B cell (primary cell): ENCODE results near the gene IL11RA. TPM values are rescaled to one million over a fixed set of nuclear protein-coding genes. Genes with fewer than 3 reads are reported as not detected.

Experiments
- ATAC-seq: fragments of 200-7000 bp; cut with Tn5 transposase; one replicate; pipeline ENCODE4 v1.10.0; 2021; ENCODE audit warnings: low read depth, mild to moderate bottlenecking, moderate number of reproducible peaks, moderate library complexity
- CTCF ChIA-PET: fragments of 350-600 bp; sonication (Branson Sonifier 250); formaldehyde crosslinking; loops from one replicate; lab custom pipeline; 2021; ENCODE audit warnings: antibody characterized with exemption, inconsistent platforms; lab: Charles Lee
- POLR2A ChIA-PET: fragments of 350-600 bp; sonication (Branson Sonifier 250); formaldehyde crosslinking; loops from one replicate; lab custom pipeline; 2021; ENCODE audit warnings: antibody characterized with exemption; lab: Charles Lee
- DNase-seq: peaks from one replicate; pipeline ENCODE4 v3.0.0; 2013
- H2AFZ ChIP-seq: 2 replicates; pipeline ENCODE4 v1.6.1; 2012; ENCODE audit warnings: mild to moderate bottlenecking, low read depth, low read length; ENCODE audit not compliant: insufficient read depth, poor library complexity, severe bottlenecking
- H3K27ac ChIP-seq, 2 donors: 1 replicate in 1 of 2; 2 replicates in 1 of 2; pipeline ENCODE4 v1.5.1; 2012 to 2013; ENCODE audit warnings: low read length in 2 of 2, mild to moderate bottlenecking in 2 of 2, moderate library complexity in 1 of 2
- H3K27me3 ChIP-seq, 4 experiments: fragments of 200-600 bp in 1 of 4; sonication (generic) in 1 of 4; replicated peaks in 1 of 4; 1 replicate in 2 of 4; 2 replicates in 2 of 4; pipeline versions ENCODE4 v1.6.1 to v1.7.0; 2013 to 2016; ENCODE audit warnings: low read length in 3 of 4, mild to moderate bottlenecking in 2 of 4, mixed read lengths in 1 of 4, moderate library complexity in 1 of 4; ENCODE audit not compliant: insufficient read depth in 4 of 4, control insufficient read depth in 3 of 4; ENCODE audit errors: control extremely low read depth in 1 of 4
- H3K36me3 ChIP-seq, 2 experiments: replicated peaks in 1 of 2; 1 replicate in 1 of 2; 2 replicates in 1 of 2; pipeline versions ENCODE4 v1.6.1 to v1.7.1; 2013; ENCODE audit warnings: low read length in 1 of 2; ENCODE audit not compliant: insufficient read depth in 2 of 2, control insufficient read depth in 1 of 2; ENCODE audit errors: control extremely low read depth in 1 of 2, extremely low read depth in 1 of 2
- H3K4me1 ChIP-seq, 2 donors: fragments of 200-600 bp in 1 of 2; sonication (generic) in 1 of 2; 1 replicate in 1 of 2; 2 replicates in 1 of 2; pipeline versions ENCODE4 v1.5.1 to v1.6.1; 2013 to 2017; ENCODE audit warnings: low read length in 2 of 2; ENCODE audit not compliant: control insufficient read depth in 2 of 2, insufficient read depth in 2 of 2
- H3K4me2 ChIP-seq: replicated peaks from 2 replicates; pipeline ENCODE3; 2012; ENCODE audit warnings: mild to moderate bottlenecking, low read depth, low read length; ENCODE audit not compliant: poor library complexity, severe bottlenecking
- H3K4me3 ChIP-seq, 5 experiments: fragments of 200-600 bp in 1 of 5; sonication (generic) in 1 of 5; 1 replicate in 3 of 5; 2 replicates in 2 of 5; pipeline versions ENCODE4 v1.5.1 to v1.7.0; 2011 to 2016; ENCODE audit warnings: low read length in 4 of 5, mild to moderate bottlenecking in 4 of 5, low read depth in 2 of 5, control low read depth in 1 of 5, moderate library complexity in 1 of 5; ENCODE audit not compliant: insufficient read depth in 1 of 5; ENCODE audit errors: control extremely low read depth in 1 of 5, extremely low read depth in 1 of 5
- H3K79me2 ChIP-seq: fragments of 200-600 bp; sonication (generic); one replicate; pipeline ENCODE4 v1.6.0; 2016; ENCODE audit warnings: low read length; ENCODE audit not compliant: control insufficient read depth, insufficient read depth
- H3K9ac ChIP-seq: fragments of 200-600 bp; sonication (generic); 2 replicates; pipeline ENCODE4 v1.6.1; 2017; ENCODE audit warnings: mild to moderate bottlenecking, low read length, moderate library complexity
- H3K9me3 ChIP-seq, 3 donors: one replicate each; pipeline versions ENCODE4 v1.6.1 to v1.7.1; 2013; ENCODE audit warnings: low read length in 2 of 3; ENCODE audit not compliant: control insufficient read depth in 2 of 3, insufficient read depth in 1 of 3; ENCODE audit errors: control extremely low read depth in 1 of 3
- H4K20me1 ChIP-seq: 2 replicates; pipeline ENCODE4 v1.6.0; 2012; ENCODE audit warnings: mild to moderate bottlenecking, low read length; ENCODE audit not compliant: insufficient read depth, control insufficient read depth, poor library complexity, severe bottlenecking
- H3K27ac Mint-ChIP-seq: one replicate; pipeline ENCODE4 v1.8.0; 2021; ENCODE audit warnings: mixed read lengths
- H3K27me3 Mint-ChIP-seq: one replicate; pipeline ENCODE4 v1.8.0; 2021; ENCODE audit warnings: mixed read lengths
- H3K4me1 Mint-ChIP-seq: one replicate; pipeline ENCODE4 v1.8.0; 2021; ENCODE audit warnings: mixed read lengths
- H3K4me3 Mint-ChIP-seq: one replicate; pipeline ENCODE4 v1.8.0; 2021; ENCODE audit warnings: mixed read lengths
- H3K9me3 Mint-ChIP-seq: one replicate; pipeline ENCODE4 v1.8.0; 2022; ENCODE audit warnings: mixed read lengths; ENCODE audit not compliant: insufficient read depth
- EZH2 ChIP-seq: IDR thresholded peaks from 2 replicates; pipeline ENCODE4 v1.6.1; 2012; ENCODE audit warnings: borderline replicate concordance, low read depth, mild to moderate bottlenecking, moderate library complexity, low read length; ENCODE audit not compliant: insufficient read depth, poor library complexity, severe bottlenecking
- WGBS: methylation state at CpG from one replicate; pipeline ENCODE4 v1.1.5; 2013; ENCODE audit warnings: missing lambda C conversion rate; ENCODE audit not compliant: insufficient coverage; 5-methylcytosine and 5-hydroxymethylcytosine counted together
- intact Hi-C: fragments of 100-400 bp; cut with micrococcal nuclease; formaldehyde crosslinking; loops from one replicate; pipeline ENCODE4 v1.10.0; 2022
- polyA plus RNA-seq: library from polyadenylated mRNA; depleted of rRNA; stranded (reverse); fragments of >200 nt; gene quantifications from 2 replicates; pipeline ENCODE4 v1.2.3, GENCODE V29; 2012
- total RNA-seq, 2 donors: library from RNA; stranded (reverse); fragments of 120-200 nt in 1 of 2; gene quantifications; 1 replicate in 1 of 2; 2 replicates in 1 of 2; pipeline versions ENCODE4 v1.2.3 to v1.2.4, GENCODE V29; 2013 to 2022
- TF ChIP-seq, protein P1 (sequence below): fragments of 200-600 bp; IDR thresholded peaks from one replicate; pipeline ENCODE4 v1.8.0; 2022; ENCODE audit warnings: antibody characterized with exemption, mild to moderate bottlenecking

IL11RA gene
- total and polyA plus RNA-seq, 2 donors (not counting 1 experiment from before 2014, with no cell fraction given), result 47.3 to 58.0 TPM

DNA sequence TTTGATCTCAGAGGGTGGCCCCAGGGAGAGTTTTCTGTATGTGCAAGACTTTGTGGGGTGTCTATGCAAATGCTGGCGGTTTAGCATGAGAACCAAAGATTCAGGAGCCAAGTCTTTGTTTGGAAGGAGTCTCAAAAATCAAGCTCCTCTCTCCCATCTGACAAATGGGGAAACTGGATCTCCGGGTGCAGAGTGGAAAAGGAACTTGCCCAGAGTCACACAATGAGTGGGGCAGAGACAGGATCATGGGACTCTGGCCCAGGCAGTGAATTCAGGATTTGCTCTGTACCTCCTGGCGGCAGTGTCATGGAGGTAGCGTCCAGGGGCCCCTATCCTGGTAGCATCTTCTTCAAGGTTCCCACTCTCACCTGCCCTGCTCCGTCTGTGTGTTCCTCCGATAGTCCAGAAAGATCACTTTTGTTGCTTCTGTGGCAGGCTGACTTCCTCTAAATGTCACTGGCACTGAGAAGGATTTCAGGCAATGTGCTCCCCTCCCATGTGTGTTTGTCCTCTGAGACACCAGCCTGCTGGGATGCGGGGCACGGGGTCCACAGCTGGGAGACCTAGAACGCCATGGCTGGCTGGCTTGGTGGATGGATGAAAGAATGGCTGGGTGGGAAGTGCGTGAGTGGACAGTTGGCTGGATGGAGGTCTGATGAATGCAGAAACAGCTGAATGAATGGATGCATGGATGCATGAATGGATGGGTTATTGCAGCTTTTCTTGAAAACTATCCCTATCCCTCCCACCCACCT is 35.5 kb downstream of the IL11RA start:
- Mint-ChIP-seq H3K27me3 (peaks cover 8% of the 10 kb centered on the region), H3K9me3 (no peaks in the 10 kb centered on the region), H3K27ac (no peak overlapping the region), H3K4me1 (peaks cover 3% of the 10 kb centered on the region), H3K4me3 (no peak overlapping the region)
- CTCF ChIA-PET, result interaction anchor here (1.5 kb wide), 1 partner anchor 15 kb away, joined by 4 read pairs; no protein-coding TSS in a partner anchor
- Histone ChIP-seq H3K4me1 (peaks cover 0 to 8% of the 10 kb centered on the region in 2 donors), H2AFZ (no peak overlapping the region), H3K9ac (no peak overlapping the region), H3K27me3 (peaks cover 0 to 6% (median 0%) of the 10 kb centered on the region in 4 experiments), H3K79me2 (no peaks in the 10 kb centered on the region), H3K4me2 (no peak overlapping the region), H3K36me3 (no peaks in the 10 kb centered on the region), H4K20me1 (no peaks in the 10 kb centered on the region), H3K27ac (no peak overlapping the region), H3K9me3 (no peaks in the 10 kb centered on the region), H3K4me3 (no peak overlapping the region)
- WGBS, result 90% methylated on average over 7 of the region's 10 CpGs
- POLR2A ChIA-PET, result no interaction called here
- intact Hi-C loops, result no loop called here
- TF ChIP-seq, protein P1, sequence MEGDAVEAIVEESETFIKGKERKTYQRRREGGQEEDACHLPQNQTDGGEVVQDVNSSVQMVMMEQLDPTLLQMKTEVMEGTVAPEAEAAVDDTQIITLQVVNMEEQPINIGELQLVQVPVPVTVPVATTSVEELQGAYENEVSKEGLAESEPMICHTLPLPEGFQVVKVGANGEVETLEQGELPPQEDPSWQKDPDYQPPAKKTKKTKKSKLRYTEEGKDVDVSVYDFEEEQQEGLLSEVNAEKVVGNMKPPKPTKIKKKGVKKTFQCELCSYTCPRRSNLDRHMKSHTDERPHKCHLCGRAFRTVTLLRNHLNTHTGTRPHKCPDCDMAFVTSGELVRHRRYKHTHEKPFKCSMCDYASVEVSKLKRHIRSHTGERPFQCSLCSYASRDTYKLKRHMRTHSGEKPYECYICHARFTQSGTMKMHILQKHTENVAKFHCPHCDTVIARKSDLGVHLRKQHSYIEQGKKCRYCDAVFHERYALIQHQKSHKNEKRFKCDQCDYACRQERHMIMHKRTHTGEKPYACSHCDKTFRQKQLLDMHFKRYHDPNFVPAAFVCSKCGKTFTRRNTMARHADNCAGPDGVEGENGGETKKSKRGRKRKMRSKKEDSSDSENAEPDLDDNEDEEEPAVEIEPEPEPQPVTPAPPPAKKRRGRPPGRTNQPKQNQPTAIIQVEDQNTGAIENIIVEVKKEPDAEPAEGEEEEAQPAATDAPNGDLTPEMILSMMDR, result no peak
- TF ChIP-seq EZH2, result no peak
- ATAC-seq, result no peak
- no peak for DNase-seq
